HG02588 (cell line): ENCODE measurements around the gene FBRSL1.
"Not testable (repeated sequence)": the region's sequence is repeated elsewhere in the genome, so short reads cannot be mapped to it uniquely, and the experiment has no call there.

Source experiments
- ATAC-seq: cut with Tn5 transposase; IDR thresholded peaks from one replicate; pipeline ENCODE4 v1.9.1; 2021; ENCODE audit warnings: mild to moderate bottlenecking, moderate library complexity; ENCODE audit not compliant: unreplicated experiment

FBRSL1 gene

DNA sequence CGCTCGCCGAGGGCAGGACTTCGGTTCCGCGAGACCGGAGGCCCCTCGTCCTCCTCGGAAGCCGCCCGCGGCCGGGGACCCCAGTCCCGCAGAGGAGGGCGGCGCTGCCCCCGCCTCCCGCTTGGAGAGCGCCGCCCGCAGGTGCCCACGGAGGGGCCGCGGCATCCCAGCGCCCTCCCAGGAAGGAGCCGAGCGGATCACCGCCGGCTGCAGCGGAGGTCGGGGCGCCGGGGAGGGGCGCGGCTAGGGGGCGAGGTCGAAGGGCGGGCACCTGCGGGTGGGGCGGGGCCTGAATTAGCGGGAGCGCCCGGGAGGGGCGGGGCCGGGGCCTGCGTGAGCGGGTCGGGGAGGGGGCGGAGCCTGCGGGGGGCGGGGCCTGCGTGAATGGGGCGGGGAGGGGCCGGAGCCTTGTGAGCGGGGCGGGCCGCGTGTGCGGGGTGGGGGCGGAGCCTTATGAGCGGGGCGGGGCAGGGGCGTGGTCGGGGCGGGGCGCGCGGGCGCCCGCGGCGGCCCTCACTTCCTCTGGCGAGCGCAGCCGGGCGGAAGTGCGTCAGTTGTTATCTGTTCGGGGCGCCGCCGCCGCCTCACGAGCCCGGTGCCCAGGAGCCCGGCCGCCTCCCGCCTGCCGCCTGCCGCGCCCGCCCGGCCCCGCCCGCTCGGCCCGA is at the start of gene FBRSL1:
FBRSL1 (plus strand) TSS at position 550 of the 665 bp plus-strand sequence.
- ATAC-seq = peak; percentile 53

DNA sequence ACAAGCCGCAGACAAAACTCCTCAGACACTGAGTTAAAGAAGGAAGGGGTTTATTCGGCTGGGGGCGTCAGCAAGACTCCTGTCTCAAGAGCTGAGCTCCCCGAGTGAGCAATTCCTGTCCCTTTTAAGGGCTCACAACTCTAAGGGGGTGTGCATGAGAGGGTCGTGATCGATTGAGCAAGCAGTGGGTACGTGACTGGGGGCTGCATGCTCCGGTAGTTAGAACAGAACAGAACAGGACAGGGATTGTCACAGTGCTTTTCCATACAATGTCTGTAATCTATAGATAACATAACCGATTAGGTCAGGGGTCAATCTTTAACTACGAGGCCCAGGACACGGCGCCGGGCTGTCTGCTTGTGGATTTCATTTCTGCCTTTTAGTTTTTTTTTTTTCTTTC is 49.5 kb upstream of the FBRSL1 start:
- not testable (repeated sequence) for ATAC-seq

DNA sequence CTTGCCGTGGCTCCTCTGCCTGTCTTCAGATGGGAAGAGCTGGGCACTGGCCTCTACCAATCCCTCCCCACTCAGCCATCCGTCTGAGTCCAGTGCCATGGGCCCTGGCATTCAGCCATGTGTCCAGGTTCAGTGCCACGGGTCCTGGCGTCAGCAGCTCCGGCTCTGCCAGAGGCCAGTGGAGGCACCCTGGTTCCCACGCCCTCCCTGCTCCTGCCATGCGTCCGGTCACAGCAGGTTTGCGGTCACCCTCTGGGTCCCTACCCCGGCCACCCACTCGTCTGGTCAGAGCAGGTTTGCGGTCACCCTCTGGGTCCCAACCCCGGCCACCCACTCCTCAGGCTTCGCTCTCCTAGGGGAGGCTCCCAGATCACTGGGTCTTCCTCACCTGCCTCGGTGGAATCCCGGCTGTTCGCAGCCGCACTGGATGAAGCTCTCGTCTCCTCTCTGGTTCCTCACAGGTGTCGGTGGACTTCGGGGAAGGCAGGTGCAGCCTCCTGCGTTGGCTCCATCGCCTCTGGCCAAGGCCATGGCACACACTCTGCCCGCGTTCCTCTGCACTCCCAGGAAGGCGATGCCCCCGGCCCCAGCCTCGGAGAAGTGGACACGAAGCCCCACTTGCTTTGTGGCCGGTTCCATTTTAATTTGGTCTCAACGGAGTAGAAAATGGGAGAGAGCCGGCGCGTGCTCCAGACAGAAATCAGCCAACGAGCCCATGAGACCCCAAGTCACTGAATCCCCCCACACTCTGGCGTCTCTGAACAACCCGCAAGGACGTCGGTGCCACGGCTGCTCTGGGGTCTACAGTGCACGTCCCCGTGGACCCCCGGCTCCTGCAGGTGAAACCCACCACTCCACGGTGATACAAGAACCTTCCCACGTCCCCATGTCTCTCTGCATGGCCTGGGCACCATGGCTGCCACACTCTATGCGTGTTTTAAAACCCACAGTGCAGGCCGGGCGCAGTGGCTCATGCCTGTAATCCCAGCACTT is 47.8 kb upstream of the FBRSL1 start:
- no peak for ATAC-seq

DNA sequence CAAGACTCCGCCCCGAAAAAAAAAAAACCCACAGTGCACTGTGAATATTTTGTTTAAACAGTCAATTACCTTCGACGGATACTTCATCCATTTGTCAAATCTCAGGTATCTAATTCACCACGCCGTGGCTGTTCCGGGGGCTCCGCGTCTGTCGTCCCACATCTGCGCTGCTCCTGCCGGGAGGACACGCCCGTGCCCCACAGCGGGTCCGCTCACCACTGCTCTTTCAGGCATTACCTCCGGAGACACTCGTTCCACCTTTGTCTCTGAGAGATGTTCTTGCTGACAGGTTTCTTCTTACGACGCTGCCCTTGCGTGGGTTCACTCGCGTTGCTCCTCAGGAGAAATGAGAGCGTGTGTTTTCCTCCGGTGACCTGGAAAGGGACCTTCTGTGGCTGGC is 46.9 kb upstream of the FBRSL1 start:
- ATAC-seq = no peak

DNA sequence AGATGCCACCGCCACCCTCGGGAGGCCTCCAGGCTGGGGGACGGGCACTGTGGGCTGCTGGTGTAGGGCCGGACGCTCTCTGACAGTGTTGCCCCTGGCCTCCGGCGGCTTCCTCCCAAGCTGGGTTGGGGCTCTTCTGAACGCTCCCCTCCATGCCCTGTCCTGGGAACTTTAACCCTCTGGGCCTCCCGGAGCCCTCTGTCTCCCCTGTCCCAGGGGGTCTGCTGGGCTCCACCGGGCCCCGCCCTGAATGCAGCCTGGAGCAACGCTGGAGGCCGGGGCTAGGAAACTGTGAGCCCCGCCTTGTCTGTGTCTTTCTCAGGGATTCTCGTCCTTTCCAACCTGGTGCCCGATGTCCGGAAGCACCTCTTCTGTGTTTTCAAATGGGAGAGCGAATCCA is 45.7 kb upstream of the FBRSL1 start:
- ATAC-seq = no peak

DNA sequence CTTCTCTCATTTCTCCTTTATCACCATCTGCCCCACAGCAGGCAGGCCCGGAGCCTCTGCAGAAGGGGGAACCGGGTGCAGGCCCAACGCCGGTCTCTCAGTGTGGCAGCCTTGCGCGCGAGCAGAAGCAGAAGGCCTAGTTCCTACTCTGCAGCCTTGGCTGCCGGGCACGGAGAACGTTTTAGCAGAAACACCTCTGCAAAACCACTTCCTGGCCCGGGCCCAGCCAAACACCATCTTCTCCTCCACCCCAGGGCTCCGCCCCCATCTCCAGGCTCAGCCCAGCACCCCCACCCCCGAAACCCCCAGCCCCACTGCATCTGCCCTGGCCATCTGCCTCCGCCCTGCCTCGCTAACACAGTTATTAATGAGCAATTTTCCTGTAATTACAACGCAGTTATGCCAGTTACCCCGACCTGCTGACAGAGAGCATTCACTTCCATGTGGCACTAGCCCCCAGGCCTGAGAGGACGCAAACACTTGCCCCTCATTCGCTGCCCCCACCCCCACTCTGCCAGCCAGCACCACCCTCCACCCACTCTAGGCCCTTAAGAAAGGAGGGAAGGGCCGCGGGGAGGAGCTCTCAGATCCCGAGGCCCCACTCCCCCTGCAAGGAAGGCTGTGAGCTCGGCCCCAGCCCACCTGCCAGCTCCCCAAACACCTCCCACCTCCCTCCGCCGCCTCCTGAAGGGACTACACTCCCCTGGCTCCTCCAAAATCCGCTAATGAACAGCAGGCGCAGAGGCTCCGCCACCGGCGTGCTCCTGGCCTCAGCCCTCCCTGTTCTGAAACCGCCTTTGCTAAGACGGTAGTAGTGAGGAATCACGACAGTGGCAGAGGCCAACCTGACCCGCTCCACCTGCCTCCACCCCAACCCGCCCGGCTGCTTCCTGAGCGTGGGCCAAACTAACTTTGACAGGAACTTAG is 44.7 kb upstream of the FBRSL1 start:
- ATAC-seq = no peak

DNA sequence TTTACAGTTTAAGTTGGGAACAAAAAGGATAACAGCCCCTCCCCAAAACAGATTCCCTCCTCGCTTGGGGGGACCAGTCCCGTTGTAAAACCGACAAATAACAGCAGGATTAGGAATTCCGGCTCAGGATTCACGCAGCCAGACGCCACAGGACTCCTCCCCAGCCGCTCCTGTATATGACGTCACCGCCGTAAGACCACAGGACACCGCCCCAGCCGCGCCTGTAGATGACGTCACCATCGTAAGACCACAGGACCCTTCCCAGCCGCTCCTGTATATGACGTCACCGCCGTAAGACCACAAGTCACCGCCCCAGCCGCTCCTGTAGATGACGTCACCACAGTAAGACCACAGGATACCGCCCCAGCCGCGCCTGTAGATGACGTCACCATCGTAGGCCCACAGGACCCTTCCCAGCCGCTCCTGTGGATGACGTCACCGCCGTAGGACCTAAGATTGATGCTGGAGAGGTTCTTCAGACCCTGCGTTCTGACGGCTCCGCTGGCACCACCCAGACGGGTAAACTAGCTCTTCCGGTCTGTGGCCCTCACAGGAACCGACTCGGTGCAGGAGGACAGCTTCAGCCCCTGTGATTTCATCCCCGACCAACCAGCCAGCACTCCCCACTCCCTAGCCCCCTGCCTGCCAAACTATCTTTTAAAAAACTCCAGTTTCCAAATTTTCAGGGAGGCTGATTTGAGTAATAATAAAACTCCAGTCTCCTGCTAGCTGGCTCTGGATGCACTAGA is 43.9 kb upstream of the FBRSL1 start:
- no peak for ATAC-seq

DNA sequence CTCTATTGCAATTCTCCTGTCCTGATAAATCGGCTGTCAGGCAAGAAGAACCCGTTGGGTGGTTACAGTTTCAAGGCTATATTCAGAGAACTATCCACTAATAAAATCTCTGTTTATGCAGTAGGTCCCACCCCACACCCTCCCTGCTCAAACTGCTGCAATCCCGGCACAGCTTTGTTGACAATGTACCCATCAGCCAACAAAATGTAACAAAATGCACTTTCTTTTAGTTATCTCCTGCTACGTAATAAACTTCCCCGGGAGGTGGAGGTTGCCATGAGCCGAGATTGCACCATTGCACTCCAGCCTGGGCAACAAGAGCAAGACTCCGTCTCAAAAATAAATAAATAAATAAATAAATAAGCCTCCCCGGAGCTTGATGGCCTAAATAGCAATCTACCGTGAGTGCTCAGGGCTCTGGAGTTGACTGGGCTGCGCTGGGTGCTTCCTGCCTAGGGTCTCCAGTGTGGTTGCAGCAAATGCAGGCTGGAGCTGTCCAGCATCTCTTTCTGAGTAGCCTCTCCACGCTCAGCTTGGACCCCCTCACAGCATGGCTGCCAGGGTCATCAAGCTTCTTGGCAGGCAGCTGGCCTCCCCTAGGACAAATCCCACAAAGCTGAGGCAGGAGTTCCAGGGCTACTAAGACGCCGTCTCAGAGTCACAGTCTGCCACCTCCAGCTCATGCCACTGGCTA is 43.2 kb upstream of the FBRSL1 start:
- no peak for ATAC-seq

DNA sequence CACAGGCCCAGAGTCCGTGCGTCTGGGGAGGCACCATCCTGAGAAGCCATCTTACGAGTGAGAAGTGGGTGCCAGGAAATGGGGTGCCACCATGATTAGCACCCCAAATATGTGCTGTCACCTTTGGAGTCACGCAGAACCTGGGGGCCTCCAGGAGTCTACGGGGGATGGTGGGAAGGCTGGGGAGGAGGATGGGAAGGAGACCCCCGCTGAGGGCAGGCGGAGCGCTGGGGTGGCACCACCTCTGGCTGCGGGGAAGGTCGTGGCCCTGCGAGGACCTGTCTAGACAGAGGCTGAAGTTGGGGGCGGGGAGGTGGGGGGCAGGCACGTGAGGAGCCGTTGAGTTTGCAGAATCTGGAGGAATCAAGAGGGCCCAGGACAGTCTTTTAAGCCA is 42.6 kb upstream of the FBRSL1 start:
- no peak for ATAC-seq

DNA sequence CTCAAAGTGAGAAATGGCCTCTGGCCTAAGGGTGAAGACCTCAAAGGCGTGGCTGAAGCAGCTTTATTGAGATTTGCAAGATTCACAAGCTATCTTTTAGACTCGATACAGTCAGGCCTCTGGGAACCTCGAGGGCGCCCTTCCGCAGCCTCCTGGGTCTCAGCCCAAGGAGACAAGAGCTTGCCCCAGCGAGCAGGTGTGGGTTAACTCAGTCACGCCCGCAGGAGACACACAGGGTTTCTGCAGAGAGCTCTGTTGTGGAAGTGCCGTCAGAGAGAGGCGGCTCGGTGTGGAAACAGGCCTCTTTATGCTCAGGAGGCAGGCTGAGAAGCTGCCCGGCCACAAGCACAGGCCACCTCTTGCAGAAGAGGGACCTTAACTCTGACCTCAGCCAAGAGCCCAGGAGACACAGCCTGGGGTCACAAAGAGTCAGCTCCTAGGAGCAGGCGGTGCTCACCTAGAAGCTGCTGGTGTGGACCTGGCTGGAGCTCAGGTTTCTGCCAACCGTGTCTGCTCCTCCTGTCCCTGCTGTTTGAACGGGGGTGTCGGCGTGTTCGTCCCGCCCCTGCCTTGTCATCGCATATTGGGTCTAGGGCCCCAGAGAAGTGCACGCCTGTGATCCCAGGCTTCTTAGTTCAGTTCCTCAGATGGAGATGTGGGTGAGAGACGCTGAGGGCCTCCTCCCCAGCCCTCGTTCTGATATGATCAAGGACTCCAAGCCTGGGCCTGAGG is 42.1 kb upstream of the FBRSL1 start:
- no peak for ATAC-seq

DNA sequence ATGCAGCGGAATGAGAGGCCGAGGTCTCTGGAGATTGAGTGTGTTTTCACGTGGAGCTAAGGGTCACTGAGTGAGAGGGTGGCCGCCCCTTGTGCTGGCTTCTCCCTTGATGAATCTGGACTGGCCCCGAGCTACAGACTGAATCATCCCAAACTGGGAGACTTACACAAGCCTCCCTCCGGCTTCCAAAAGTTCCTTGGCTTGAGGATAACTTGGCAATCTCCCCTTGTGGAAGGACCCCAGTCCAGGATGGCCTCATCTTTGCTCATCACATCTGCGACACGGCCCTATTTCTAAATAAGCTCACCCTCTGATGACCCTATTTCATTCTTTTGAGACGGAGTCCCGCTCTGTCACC is 41.5 kb upstream of the FBRSL1 start:
- no peak for ATAC-seq

DNA sequence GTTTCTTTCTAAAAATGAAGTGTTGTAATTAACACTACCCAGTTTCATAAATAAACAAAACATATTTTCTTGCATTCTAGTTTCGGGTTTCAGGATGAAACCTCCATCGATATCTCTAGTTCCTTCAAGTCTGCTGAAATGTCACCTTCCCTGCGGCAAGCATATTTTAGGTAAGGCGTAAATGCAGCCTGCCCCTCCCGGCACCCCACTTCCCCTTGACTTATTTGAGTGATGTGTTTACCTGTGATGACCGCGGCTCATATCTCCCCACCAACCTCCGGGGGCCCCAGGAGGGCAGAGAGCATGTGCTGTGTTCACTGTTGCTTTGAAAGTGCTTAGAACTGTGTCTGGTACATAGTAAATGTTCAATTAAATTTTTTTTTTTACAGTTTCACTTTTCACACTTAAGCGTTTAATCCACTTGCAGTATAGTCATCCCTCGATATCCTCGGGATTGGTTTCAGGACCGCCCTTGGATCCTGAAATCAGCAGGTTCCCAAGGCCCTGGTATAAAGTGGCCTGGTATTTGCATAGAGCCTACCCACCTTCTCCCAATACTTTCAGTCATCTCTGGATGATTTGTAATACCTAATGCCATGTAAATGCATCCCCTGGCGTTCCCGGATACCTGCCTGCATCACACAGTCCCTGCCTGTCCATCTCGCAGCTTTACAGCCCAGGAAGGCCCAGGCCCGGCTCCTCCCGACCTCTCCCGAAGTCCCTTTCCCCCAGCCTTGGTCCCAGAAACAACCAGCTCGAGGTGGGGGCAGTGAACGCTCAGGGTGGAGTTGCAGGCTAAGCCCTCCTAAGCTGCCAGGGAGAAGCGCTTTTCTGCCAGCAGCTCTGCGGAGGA is 40.2 kb upstream of the FBRSL1 start:
- peak; percentile 48 for ATAC-seq

DNA sequence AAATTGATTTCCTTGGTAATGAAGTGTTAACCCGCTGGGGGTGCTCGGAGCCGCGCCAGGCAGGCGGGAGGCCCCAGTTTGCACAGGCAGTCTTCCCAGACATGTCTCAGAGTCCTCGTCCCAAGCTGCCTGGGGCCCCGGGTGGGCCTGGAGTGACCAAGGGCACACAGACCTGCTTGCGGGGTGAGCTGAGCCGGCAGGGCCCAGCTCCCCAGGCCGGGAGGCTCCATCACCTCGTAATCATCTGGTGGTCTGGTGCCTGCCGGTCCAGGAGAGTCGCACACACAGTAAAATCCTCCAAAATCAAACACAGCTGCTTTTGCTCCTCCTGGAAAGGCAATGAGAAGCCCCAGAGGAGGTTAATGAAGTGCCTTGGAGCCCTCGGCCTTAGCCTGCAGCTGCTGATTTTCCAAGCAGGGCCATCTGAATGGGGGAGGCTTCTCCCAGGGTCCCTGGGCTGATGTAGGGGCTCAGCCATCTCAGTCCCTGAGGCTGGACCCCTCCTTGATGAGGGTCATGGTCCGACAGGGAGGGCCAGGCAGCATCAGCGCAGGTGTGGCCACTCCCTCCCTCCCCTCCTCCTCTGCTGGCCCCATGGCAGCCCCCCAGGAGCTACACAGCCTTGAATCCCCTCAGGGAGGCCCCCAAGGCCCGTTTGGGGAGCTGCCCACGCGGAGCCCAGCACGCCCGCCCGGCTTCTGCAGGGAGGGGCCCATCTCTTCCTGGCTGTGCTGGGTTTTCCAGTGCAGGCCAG is 39.4 kb upstream of the FBRSL1 start:
- no peak for ATAC-seq

DNA sequence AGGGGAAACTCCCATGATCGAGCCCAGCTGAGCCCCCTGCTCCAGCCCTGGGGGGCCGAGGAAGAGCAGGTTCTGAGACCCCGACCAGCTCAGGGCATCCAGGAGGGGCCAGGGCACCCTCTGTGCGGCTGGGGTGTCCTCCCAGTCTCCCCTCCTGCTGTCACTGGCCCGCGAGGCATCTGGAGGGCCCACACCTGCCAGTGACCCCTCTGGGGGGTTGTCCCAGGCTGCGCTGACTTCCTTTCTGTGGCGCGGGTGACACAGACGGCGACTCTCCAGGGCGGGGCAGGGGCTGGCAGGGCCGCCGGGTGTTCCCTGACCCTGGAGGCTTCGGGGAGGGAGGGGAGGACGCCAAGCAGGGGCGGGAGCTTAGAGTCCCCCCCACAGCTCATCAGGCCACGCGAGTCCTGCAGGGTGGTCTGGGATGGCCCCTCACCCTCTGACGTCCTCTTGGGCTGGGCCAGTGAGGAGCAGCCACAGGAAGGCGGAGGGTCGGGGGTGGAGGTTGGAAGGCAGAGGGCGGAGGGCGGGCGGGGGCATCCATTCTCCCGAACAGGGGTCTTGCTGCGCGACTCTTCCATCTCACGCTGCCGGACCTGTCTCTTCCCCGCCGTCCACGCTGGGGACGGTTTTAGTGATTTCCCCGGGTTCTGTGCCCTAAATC is 38.6 kb upstream of the FBRSL1 start:
- no peak for ATAC-seq

DNA sequence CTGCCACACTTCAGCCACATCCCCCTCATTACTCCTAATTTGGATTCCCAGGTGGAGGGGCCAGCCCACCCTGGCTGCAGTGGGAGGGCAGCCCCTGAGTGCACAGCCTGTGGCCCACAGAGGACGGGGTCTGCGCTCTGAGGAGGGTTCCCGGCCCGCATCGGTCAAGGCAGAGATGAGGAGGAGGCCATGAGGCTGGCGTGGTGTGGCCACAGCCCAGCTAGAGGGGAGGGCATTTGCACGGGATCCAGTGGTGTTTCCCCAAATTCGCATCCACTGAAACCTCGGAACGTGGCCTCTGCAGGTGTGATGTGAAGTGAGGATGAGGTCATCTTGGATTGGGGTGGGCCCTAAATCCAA is 38.1 kb upstream of the FBRSL1 start:
- ATAC-seq = no peak

DNA sequence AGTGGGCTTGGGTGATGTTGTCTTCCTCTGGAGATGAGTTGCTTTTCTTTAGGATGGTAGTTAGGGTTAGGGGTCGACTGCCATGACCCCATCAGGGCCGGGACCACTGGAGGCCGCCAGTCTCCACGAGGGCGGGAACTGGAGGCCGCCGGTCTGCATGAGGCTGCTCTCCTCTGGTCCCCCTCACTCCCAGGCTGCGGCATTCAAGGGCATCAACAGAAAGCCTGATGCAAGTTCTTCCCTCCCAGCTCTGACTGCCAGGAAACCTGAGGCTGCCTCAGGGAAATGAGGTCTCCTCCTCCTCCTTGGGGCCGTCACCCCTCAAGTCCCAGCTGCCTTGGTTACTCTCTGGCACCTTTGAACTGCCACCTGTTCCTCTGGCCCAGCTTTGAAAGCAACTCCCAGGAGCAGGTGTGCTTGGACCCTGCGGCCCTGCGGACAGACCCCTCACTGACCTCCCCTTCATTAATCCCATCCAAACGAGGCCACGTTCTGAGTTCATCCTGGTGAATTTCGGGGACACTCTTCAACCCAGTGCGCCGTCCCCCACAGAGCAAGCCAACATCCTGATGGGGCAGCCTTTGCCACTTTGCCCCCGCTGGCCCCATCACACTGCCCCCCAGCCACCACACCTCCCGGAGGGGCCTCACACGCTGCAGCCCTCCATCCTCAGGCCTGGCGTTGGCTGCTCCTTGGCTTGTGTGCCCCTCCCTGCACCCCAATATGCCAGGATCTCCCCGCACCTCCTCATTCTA is 37.2 kb upstream of the FBRSL1 start:
- no peak for ATAC-seq
